Measurements from ENCODE around the gene ABCB7.
"Not testable (repeated sequence)": the region's sequence is repeated elsewhere in the genome, so short reads cannot be mapped to it uniquely, and the experiment has no call there.

Gene ABCB7

GRCh38 chrX:75155827-75156525, at the start of gene ABCB7:
Gene ABCB7, minus strand, starts transcription at chrX:75156283. Its CDS starts 11 bp downstream, at chrX:75156272.
- peak; percentile 29 for DNase-seq (ENCODE audit: low read depth)

GRCh38 chrX:75188415-75189206, 32.5 kb upstream of the ABCB7 start:
- not testable (repeated sequence) for DNase-seq (ENCODE audit: low read depth)

- DNase-seq (ENCODE audit: low read depth): no peak
Observed at GRCh38 chrX:75181721-75182120, 25.6 kb upstream of the ABCB7 start.

GRCh38 chrX:75179536-75180293, 23.6 kb upstream of the ABCB7 start:
- not testable (repeated sequence) for DNase-seq (ENCODE audit: low read depth)

GRCh38 chrX:75172257-75172890, 16.3 kb upstream of the ABCB7 start:
- not testable (repeated sequence) for DNase-seq (ENCODE audit: low read depth)

GRCh38 chrX:75158054-75158453, 2.0 kb upstream of the ABCB7 start:
- no peak for DNase-seq (ENCODE audit: low read depth)

GRCh38 chrX:75156531-75156945, 455 bp upstream of the ABCB7 start:
- DNase-seq (ENCODE audit: low read depth): no peak

GRCh38 chrX:75155447-75155826, 646 bp downstream of the ABCB7 start:
- DNase-seq (ENCODE audit: low read depth): no peak

GRCh38 chrX:75154871-75155270, 1.2 kb downstream of the ABCB7 start:
- DNase-seq (ENCODE audit: low read depth): no peak

GRCh38 chrX:75151827-75152592, 4.1 kb downstream of the ABCB7 start:
- no peak for DNase-seq (ENCODE audit: low read depth)

- no peak for DNase-seq (ENCODE audit: low read depth)
Observed at GRCh38 chrX:75149654-75150053, 6.4 kb downstream of the ABCB7 start.

- DNase-seq (ENCODE audit: low read depth): no peak
Observed at GRCh38 chrX:75132672-75133071, 23.4 kb downstream of the ABCB7 start.

- DNase-seq (ENCODE audit: low read depth): no peak
Observed at GRCh38 chrX:75131973-75132627, 24.0 kb downstream of the ABCB7 start.

- not testable (repeated sequence) for DNase-seq (ENCODE audit: low read depth)
Observed at GRCh38 chrX:75129069-75129468, 27.0 kb downstream of the ABCB7 start.

GRCh38 chrX:75118296-75118695, 37.8 kb downstream of the ABCB7 start:
- DNase-seq (ENCODE audit: low read depth): no peak

GRCh38 chrX:75115707-75116413, 40.2 kb downstream of the ABCB7 start:
- DNase-seq (ENCODE audit: low read depth): no peak

GRCh38 chrX:75114638-75115037, 41.4 kb downstream of the ABCB7 start:
- no peak for DNase-seq (ENCODE audit: low read depth)

GRCh38 chrX:75113664-75114063, 42.4 kb downstream of the ABCB7 start:
- no peak for DNase-seq (ENCODE audit: low read depth)

GRCh38 chrX:75107863-75108509, 48.1 kb downstream of the ABCB7 start:
- no peak for DNase-seq (ENCODE audit: low read depth)

- DNase-seq (ENCODE audit: low read depth): no peak
Observed at GRCh38 chrX:75106772-75107171, 49.3 kb downstream of the ABCB7 start.

All from activated T-helper 1 cell treated with Interleukin-2 at 50 U/mL for 16 hours (primary cell).